Ishikawa (cell line): ENCODE data around the gene WIPI1.

Experiments used
- CEBPB ChIP-seq: IDR thresholded peaks from 2 replicates; pipeline ENCODE4 v1.6.1; 2012
- EGR1 ChIP-seq: IDR thresholded peaks from 2 replicates; pipeline ENCODE4 v1.6.1; 2012
- EP300 ChIP-seq: IDR thresholded peaks from 2 replicates; pipeline ENCODE4 v1.6.1; 2012; ENCODE audit warnings: borderline replicate concordance
- TEAD4 ChIP-seq: IDR thresholded peaks from 2 replicates; pipeline ENCODE4 v1.6.1; 2012

- no peak for TF ChIP-seq EGR1
- no peak for TF ChIP-seq CEBPB
- no peak for TF ChIP-seq EP300
- TF ChIP-seq TEAD4: no peak
Observed at GRCh38 chr17:68463211-68464019, 6.1 kb upstream of the WIPI1 start.
